ENCODE results near the gene SLC22A12. TPM values are rescaled to one million over a fixed set of nuclear protein-coding genes. Genes with fewer than 3 reads are reported as not detected.

The SLC22A12 gene
- total RNA-seq, 2 donors from 2014 or later, result not detected

- Mint-ChIP-seq H3K4me1 (no peaks in the 10 kb centered on the region), H3K4me3 (peak overlapping the region; percentile 48), H3K36me3 (ENCODE audit: low read depth) (no peaks in the 10 kb centered on the region), H3K9me3 (no peaks in the 10 kb centered on the region), H3K27ac (no peak overlapping the region), H3K27me3 (ENCODE audit: insufficient read depth) (peaks cover 38% of the 10 kb centered on the region)
- TF ChIP-seq CTCF (conservative IDR thresholded peaks at IDR 0.05), result no peak
- no peak for DNase-seq
- Histone ChIP-seq H3K4me3 (ENCODE audit: low read length) (peak overlapping the region; percentile 72), H3K27ac (ENCODE audit: low read depth, low read length) (peak overlapping the region; percentile 88), H3K9ac (ENCODE audit: extremely low read depth, low read length, poor library complexity, severe bottlenecking) (no peak overlapping the region), H3K27me3 (ENCODE audit: control insufficient read depth, insufficient read depth, low read length, poor library complexity, severe bottlenecking) (peaks cover 52% of the 10 kb centered on the region), H3K36me3 (ENCODE audit: control insufficient read depth, insufficient read depth, low read length) (no peaks in the 10 kb centered on the region), H3K9me3 (ENCODE audit: control insufficient read depth, low read length) (no peaks in the 10 kb centered on the region), H3K4me1 (ENCODE audit: control insufficient read depth, insufficient read depth, low read length) (no peaks in the 10 kb centered on the region)
- 46 to 54% methylated on average over 4 to 15 of the region's 15 CpGs for WGBS, 2 experiments (ENCODE audit: insufficient coverage in 1 of 2, insufficient read length in 1 of 2)
These were observed 46.5 kb downstream of the SLC22A12 start for GRCh38 chr11:64637334-64638017.

- H3K4me3 ChIP-seq (ENCODE audit: low read length), result peak overlapping the region; percentile 72
- 8 to 11% methylated on average over 21 to 37 of the region's 37 CpGs for WGBS, 2 experiments (ENCODE audit: insufficient coverage in 1 of 2, insufficient read length in 1 of 2)
- no peaks in the 10 kb centered on the region for H3K36me3 Mint-ChIP-seq (ENCODE audit: low read depth)
- H3K27me3 Mint-ChIP-seq (ENCODE audit: insufficient read depth), result peaks cover 39% of the 10 kb centered on the region
- no peak overlapping the region for H3K9ac ChIP-seq (ENCODE audit: extremely low read depth, low read length, poor library complexity, severe bottlenecking)
- peak overlapping the region; percentile 88 for H3K27ac ChIP-seq (ENCODE audit: low read depth, low read length)
- no peak for TF ChIP-seq CTCF (conservative IDR thresholded peaks at IDR 0.05)
- peak; percentile 82 for DNase-seq
- H3K27ac Mint-ChIP-seq, result no peak overlapping the region
- no peaks in the 10 kb centered on the region for H3K9me3 Mint-ChIP-seq
- no peaks in the 10 kb centered on the region for H3K4me1 ChIP-seq (ENCODE audit: control insufficient read depth, insufficient read depth, low read length)
- H3K4me1 Mint-ChIP-seq, result no peaks in the 10 kb centered on the region
- peak overlapping the region; percentile 48 for H3K4me3 Mint-ChIP-seq
- H3K36me3 ChIP-seq (ENCODE audit: control insufficient read depth, insufficient read depth, low read length), result no peaks in the 10 kb centered on the region
- peaks cover 59% of the 10 kb centered on the region for H3K27me3 ChIP-seq (ENCODE audit: control insufficient read depth, insufficient read depth, low read length, poor library complexity, severe bottlenecking)
- H3K9me3 ChIP-seq (ENCODE audit: control insufficient read depth, low read length), result no peaks in the 10 kb centered on the region
These were observed 47.1 kb downstream of the SLC22A12 start for GRCh38 chr11:64638018-64638665.

- H3K27me3 ChIP-seq (ENCODE audit: control insufficient read depth, insufficient read depth, low read length, poor library complexity, severe bottlenecking), result peaks cover 63% of the 10 kb centered on the region
- no peak overlapping the region for H3K4me3 Mint-ChIP-seq
- WGBS, 2 experiments (ENCODE audit: insufficient coverage in 1 of 2, insufficient read length in 1 of 2), result 96 to 97% methylated on average over 2 of the region's 2 CpGs
- no peaks in the 10 kb centered on the region for H3K9me3 Mint-ChIP-seq
- no peak for DNase-seq
- no peak for TF ChIP-seq CTCF (conservative IDR thresholded peaks at IDR 0.05)
- H3K9me3 ChIP-seq (ENCODE audit: control insufficient read depth, low read length), result no peaks in the 10 kb centered on the region
- H3K4me1 Mint-ChIP-seq, result peaks cover 1% of the 10 kb centered on the region
- H3K27ac ChIP-seq (ENCODE audit: low read depth, low read length), result no peak overlapping the region
- H3K36me3 Mint-ChIP-seq (ENCODE audit: low read depth), result no peaks in the 10 kb centered on the region
- H3K9ac ChIP-seq (ENCODE audit: extremely low read depth, low read length, poor library complexity, severe bottlenecking), result no peak overlapping the region
- H3K4me3 ChIP-seq (ENCODE audit: low read length), result no peak overlapping the region
- H3K4me1 ChIP-seq (ENCODE audit: control insufficient read depth, insufficient read depth, low read length), result no peaks in the 10 kb centered on the region
- no peaks in the 10 kb centered on the region for H3K36me3 ChIP-seq (ENCODE audit: control insufficient read depth, insufficient read depth, low read length)
- peaks cover 39% of the 10 kb centered on the region for H3K27me3 Mint-ChIP-seq (ENCODE audit: insufficient read depth)
- no peak overlapping the region for H3K27ac Mint-ChIP-seq
These were observed 47.8 kb downstream of the SLC22A12 start for GRCh38 chr11:64638829-64639228.

Data from endodermal cell (in vitro differentiated cells).